Measurements from ENCODE around the gene FAM107A. TPM values are rescaled to one million over a fixed set of nuclear protein-coding genes. Genes with fewer than 3 reads are reported as not detected.

FAM107A gene
- total RNA-seq, 6 experiments from 2014 or later: 0.33 to 3.6 (median 1.6) TPM

GRCh38 chr3:58578873-58579272 is 1.7 kb upstream of the FAM107A start:
- no peak for ATAC-seq
- no peak overlapping the region for H3K27ac ChIP-seq

GRCh38 chr3:58576716-58577115 is 475 bp downstream of the FAM107A start:
- Histone ChIP-seq H3K4me3 (no peak overlapping the region), H3K27ac (peak overlapping the region in 1 of 3 donors; percentile 20), H3K27me3 (no peaks in the 10 kb centered on the region), H3K4me1 (no peaks in the 10 kb centered on the region), H3K36me3 (no peaks in the 10 kb centered on the region), H3K9me3 (no peaks in the 10 kb centered on the region)
- intact Hi-C loops (cut with DNase I): no loop called here
- ATAC-seq: no peak
- TF ChIP-seq CTCF (IDR thresholded peaks at IDR 0.05) (no peak), POLR2A (IDR thresholded peaks at IDR 0.05) (no peak)
- WGBS (ENCODE audit: insufficient coverage, low coverage, low lambda C conversion rate, missing lambda C conversion rate): 73% methylated on average over 4 of the region's 6 CpGs
- DNase-seq: no peak

More at GRCh38 chr3:58578873-58579272, 1.7 kb upstream of the FAM107A start:
- TF ChIP-seq POLR2A (IDR thresholded peaks at IDR 0.05): no peak
- TF ChIP-seq CTCF (IDR thresholded peaks at IDR 0.05): no peak
- Histone ChIP-seq H3K4me3 (no peak overlapping the region), H3K4me1 (no peaks in the 10 kb centered on the region), H3K9me3 (no peaks in the 10 kb centered on the region), H3K36me3 (no peaks in the 10 kb centered on the region), H3K27me3 (no peaks in the 10 kb centered on the region)
- WGBS (ENCODE audit: insufficient coverage, low coverage, low lambda C conversion rate, missing lambda C conversion rate): 96% methylated on average over 4 of the region's 5 CpGs
- intact Hi-C loops (cut with DNase I): no loop called here
- no peak for DNase-seq

GRCh38 chr3:58575971-58576652 is 1.1 kb downstream of the FAM107A start:
- Histone ChIP-seq H3K27me3 (no peaks in the 10 kb centered on the region), H3K9me3 (no peaks in the 10 kb centered on the region), H3K4me3 (no peak overlapping the region), H3K36me3 (no peaks in the 10 kb centered on the region), H3K4me1 (no peaks in the 10 kb centered on the region), H3K27ac (no peak overlapping the region)
- intact Hi-C loops (cut with DNase I): no loop called here
- peak; percentile 21 to 56 (median 41) for ATAC-seq
- 32% methylated on average over 6 of the region's 8 CpGs for WGBS (ENCODE audit: insufficient coverage, low coverage, low lambda C conversion rate, missing lambda C conversion rate)
- peak in 1 of 3 donors; percentile 41 for DNase-seq
- TF ChIP-seq POLR2A (IDR thresholded peaks at IDR 0.05): no peak

GRCh38 chr3:58574682-58575081 is 2.5 kb downstream of the FAM107A start:
- Histone ChIP-seq H3K36me3 (no peaks in the 10 kb centered on the region), H3K27me3 (no peaks in the 10 kb centered on the region), H3K4me3 (no peak overlapping the region), H3K4me1 (peaks cover 0 to under 1% (median 0%) of the 10 kb centered on the region in 4 donors), H3K9me3 (no peaks in the 10 kb centered on the region), H3K27ac (no peak overlapping the region)
- intact Hi-C loops (cut with DNase I): no loop called here
- TF ChIP-seq CTCF (IDR thresholded peaks at IDR 0.05) (no peak), POLR2A (IDR thresholded peaks at IDR 0.05) (no peak)
- DNase-seq (no peak), ATAC-seq (no peak)
- WGBS (ENCODE audit: insufficient coverage, low coverage, low lambda C conversion rate, missing lambda C conversion rate): no CpG with 5 or more reads among the region's 4 CpGs

- H3K27ac ChIP-seq: no peak overlapping the region
- 85% methylated on average over 2 of the region's 3 CpGs for WGBS (ENCODE audit: insufficient coverage, low coverage, low lambda C conversion rate, missing lambda C conversion rate)
- no peak for ATAC-seq
- no peaks in the 10 kb centered on the region for H3K36me3 ChIP-seq
- H3K4me1 ChIP-seq: peaks cover 0 to 6% (median 0%) of the 10 kb centered on the region in 4 donors
- intact Hi-C loops (cut with DNase I): no loop called here
- no peak for DNase-seq
- H3K9me3 ChIP-seq: no peaks in the 10 kb centered on the region
- H3K4me3 ChIP-seq: no peak overlapping the region
- H3K27me3 ChIP-seq: no peaks in the 10 kb centered on the region
- TF ChIP-seq POLR2A (IDR thresholded peaks at IDR 0.05): no peak
- no peak for TF ChIP-seq CTCF (IDR thresholded peaks at IDR 0.05)
These were observed 3.1 kb downstream of the FAM107A start for GRCh38 chr3:58574106-58574505.
